ENCODE measurements around the gene CGB8. TPM values are rescaled to one million over a fixed set of nuclear protein-coding genes. Genes with fewer than 3 reads are reported as not detected.
"Not testable (repeated sequence)": the region's sequence is repeated elsewhere in the genome, so short reads cannot be mapped to it uniquely, and the experiment has no call there.

CGB8 gene
- 0.29 to 0.31 TPM in 2 of 3 replicates, not detected in the other for total RNA-seq

DNA sequence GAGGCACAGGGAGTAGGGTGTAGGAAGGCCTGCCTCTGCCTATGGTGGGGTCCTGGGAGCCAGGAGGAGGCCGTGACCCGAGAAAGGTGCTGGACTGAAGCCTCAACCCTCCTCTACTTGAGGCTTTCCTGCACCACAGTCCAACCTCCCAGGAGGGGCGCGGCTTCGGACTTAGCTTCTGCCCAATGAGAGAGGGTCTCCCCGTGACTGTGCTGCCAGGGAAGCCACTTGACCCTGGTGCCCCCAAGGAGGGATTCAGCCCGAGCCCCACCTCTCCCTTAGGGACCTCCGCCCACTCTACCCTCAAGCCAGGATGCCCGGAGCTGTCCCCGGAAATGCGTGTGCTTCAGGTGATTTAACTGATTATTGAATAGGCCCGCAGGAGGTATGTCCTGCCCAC is at the start of gene CGB8:
Gene CGB8, minus strand, starts transcription at position 101 of the 400 bp plus-strand sequence. CDS start 372 bp downstream, outside the sequence.
- H3K4me3 Mint-ChIP-seq; H3K4me1 Mint-ChIP-seq; H3K36me3 Mint-ChIP-seq; H3K27ac Mint-ChIP-seq; H3K27me3 Mint-ChIP-seq (ENCODE audit: low read depth); H3K9me3 Mint-ChIP-seq; DNase-seq (ENCODE audit: low spot score in 2 of 2, unreplicated experiment in 2 of 2): not testable (repeated sequence)

DNA sequence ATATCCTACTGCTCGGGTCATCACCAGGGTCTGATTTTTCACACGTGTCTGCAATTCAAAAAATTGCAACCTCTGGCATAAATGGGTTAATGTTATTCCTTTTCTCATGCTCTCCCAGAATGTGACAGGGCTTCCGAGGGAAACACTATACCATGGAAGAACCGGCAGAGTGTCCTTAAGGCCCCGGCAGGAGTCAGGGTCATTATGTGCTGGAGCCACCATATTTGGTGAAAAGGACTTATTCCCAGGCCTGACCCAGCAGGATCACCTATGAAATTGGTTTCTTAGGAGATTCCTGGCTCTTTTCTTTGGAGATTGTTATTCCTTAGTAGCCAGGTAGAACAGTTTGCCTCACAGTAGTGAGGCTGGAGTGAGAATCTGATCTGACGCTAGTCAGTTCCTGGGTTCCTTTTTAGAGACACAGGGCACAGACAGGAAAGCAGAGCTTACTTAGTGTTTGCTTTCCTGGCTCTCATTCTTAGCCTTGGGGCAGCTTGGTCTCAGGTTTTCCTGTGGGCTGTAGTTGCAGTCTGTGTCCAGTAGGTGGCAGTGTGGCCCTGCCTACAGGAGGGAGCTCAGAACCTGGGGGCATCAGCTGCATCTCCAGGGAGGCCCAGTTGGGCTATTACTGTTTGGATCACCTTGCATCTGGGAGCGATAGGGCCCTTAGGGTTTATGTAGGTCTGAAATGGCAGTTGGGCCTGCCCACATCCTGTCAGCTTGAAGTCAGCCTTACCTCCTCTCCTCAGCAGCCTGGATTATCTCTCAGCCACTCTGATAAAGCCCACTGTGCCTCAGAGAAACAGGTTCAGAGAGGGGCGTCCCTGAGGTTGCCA is 48.8 kb upstream of the CGB8 start:
- peak in 1 of 2 experiments; percentile 79 for DNase-seq (ENCODE audit: low spot score in 2 of 2, unreplicated experiment in 2 of 2)
- Mint-ChIP-seq H3K9me3 (no peaks in the 10 kb centered on the region), H3K4me1 (no peaks in the 10 kb centered on the region), H3K27me3 (ENCODE audit: low read depth) (no peaks in the 10 kb centered on the region), H3K36me3 (peaks cover 28% of the 10 kb centered on the region), H3K4me3 (no peak overlapping the region), H3K27ac (no peak overlapping the region)
- TF ChIP-seq, protein P1, sequence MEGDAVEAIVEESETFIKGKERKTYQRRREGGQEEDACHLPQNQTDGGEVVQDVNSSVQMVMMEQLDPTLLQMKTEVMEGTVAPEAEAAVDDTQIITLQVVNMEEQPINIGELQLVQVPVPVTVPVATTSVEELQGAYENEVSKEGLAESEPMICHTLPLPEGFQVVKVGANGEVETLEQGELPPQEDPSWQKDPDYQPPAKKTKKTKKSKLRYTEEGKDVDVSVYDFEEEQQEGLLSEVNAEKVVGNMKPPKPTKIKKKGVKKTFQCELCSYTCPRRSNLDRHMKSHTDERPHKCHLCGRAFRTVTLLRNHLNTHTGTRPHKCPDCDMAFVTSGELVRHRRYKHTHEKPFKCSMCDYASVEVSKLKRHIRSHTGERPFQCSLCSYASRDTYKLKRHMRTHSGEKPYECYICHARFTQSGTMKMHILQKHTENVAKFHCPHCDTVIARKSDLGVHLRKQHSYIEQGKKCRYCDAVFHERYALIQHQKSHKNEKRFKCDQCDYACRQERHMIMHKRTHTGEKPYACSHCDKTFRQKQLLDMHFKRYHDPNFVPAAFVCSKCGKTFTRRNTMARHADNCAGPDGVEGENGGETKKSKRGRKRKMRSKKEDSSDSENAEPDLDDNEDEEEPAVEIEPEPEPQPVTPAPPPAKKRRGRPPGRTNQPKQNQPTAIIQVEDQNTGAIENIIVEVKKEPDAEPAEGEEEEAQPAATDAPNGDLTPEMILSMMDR (IDR thresholded peaks at IDR 0.05; ENCODE audit: unreplicated experiment) = peak; percentile 98

DNA sequence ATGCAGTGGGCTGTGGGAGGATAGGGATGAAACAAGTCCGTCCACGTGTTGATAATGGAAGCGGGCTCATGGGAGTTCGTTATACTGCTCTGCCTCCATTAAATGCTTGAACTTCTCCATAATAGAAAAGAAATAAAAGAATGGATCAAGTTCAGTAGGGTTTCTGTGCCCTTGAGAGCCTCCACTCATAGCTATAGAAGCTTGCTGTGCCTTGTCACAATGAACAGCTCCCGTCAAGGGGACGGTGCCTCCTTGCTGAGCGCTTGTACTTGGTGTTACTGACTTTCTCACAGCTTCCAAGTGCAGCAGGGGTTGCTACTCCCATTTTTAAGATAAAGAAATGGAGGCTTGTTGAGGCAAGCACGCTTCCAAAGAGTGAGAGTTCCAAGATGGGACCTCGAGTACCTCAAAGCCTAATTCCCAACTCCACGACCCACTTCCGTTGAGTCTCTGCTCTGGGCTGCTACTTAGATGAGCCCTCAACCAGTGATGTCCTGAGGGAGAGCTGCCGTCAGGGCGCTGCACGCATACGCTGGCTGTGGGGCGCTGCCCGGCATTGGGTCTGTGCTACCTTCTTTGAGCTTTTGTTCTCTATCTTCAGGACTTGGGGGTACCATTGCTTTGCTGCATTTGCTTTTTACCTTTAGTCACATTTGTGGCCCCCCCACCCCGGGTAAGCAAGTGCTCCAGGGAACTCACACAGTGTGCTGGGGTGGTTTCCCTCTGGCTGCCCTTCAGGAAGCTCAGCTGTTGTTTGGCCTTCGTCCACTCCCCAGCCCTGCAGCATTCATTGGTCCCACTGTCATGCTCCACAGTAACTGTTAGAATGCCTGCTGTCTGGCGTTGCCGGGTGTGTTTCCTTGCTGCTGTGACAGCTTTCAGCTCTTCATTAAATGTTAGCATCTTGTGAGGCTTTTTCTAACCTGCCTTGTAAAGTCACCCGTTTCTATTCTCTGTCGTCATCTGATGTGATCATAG is 45.9 kb upstream of the CGB8 start:
- TF ChIP-seq, protein P1 (IDR thresholded peaks at IDR 0.05; ENCODE audit: unreplicated experiment) = no peak
- no peak for DNase-seq (ENCODE audit: low spot score in 2 of 2, unreplicated experiment in 2 of 2)
- Mint-ChIP-seq H3K9me3 (no peaks in the 10 kb centered on the region), H3K27ac (no peak overlapping the region), H3K4me1 (no peaks in the 10 kb centered on the region), H3K4me3 (no peak overlapping the region), H3K36me3 (peaks cover 28% of the 10 kb centered on the region), H3K27me3 (ENCODE audit: low read depth) (no peaks in the 10 kb centered on the region)

DNA sequence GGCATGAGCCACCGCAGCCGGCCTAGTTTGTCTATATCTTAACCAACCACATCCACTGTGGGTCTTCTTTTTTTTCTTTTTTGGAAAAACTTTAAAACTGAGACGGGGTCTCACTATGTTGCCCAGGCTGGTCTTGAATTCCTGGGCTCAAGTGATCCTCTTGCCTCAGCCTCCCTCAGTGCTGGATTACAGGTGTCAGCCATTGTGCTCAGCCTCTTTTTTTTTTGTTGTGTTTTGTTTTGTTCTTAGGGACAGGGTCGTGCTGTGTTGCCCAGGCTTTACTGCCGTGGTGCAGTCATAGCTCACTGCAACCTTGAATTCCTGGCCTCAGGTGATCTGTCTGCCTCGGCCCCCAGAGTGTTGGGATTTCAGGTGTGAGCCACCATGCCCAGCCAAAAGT is 43.8 kb upstream of the CGB8 start:
- DNase-seq (ENCODE audit: low spot score in 2 of 2, unreplicated experiment in 2 of 2) = no peak
- Mint-ChIP-seq H3K4me3 (no peak overlapping the region), H3K27me3 (ENCODE audit: low read depth) (no peaks in the 10 kb centered on the region), H3K4me1 (no peaks in the 10 kb centered on the region), H3K36me3 (peaks cover 28% of the 10 kb centered on the region), H3K9me3 (no peaks in the 10 kb centered on the region), H3K27ac (no peak overlapping the region)
- TF ChIP-seq, protein P1 (IDR thresholded peaks at IDR 0.05; ENCODE audit: unreplicated experiment) = no peak

DNA sequence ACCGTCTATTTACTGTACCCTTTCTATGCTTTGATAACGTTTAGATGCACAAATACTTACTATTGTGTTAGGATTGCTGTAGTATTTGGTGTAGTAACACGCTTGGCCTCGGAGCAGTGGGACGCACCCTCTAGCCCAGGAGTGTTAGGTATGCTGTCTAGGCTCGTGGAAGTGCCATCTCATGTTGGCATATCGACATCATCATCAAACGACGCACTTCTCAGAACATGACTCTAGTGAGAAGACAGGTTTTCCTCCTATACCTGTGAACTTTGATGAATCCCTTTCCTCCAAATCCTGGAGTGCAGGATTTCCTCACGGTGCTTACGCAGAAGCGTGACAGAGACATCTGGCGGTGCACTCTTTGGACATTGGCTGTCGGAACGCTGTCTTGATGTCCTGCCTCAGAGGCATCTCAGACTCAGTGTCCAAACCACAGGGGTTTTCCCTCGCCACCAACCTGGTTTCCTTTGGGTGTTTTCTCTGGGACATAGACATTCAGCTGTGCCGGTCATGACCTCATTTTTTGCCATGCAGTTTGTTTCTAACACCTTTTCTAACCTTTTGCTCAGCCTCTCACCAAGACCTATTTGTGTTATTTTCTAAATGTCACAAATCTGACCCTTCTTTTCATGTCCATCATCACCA is 42.6 kb upstream of the CGB8 start:
- H3K27ac Mint-ChIP-seq = no peak overlapping the region
- H3K4me1 Mint-ChIP-seq = peaks cover 7% of the 10 kb centered on the region
- H3K36me3 Mint-ChIP-seq = peaks cover 35% of the 10 kb centered on the region
- no peaks in the 10 kb centered on the region for H3K27me3 Mint-ChIP-seq (ENCODE audit: low read depth)
- no peaks in the 10 kb centered on the region for H3K9me3 Mint-ChIP-seq
- no peak overlapping the region for H3K4me3 Mint-ChIP-seq
- TF ChIP-seq, protein P1 (IDR thresholded peaks at IDR 0.05; ENCODE audit: unreplicated experiment) = no peak
- no peak for DNase-seq (ENCODE audit: low spot score in 2 of 2, unreplicated experiment in 2 of 2)
